Esophagus muscularis mucosa (tissue), 4 donors: ENCODE data around the gene RAD9A. TPM values are rescaled to one million over a fixed set of nuclear protein-coding genes. Genes with fewer than 3 reads are reported as not detected.

Experiments
- DNase-seq: peaks from one replicate; pipeline ENCODE4 v3.0.0-alpha.2; 2017; ENCODE audit errors: extremely low spot score
- H3K27ac ChIP-seq, 4 donors: fragments of 200-600 bp; sonication (generic); replicated peaks in 1 of 4; 1 replicate in 3 of 4; 2 replicates in 1 of 4; pipeline ENCODE4 v1.5.1; 2016 to 2019; ENCODE audit warnings: mild to moderate bottlenecking in 1 of 4
- H3K27me3 ChIP-seq, 4 donors: fragments of 200-600 bp; sonication (generic); one replicate each; pipeline versions ENCODE4 v1.5.1 to v1.6.0; 2016 to 2019
- H3K36me3 ChIP-seq, 4 donors: fragments of 200-600 bp; sonication (generic); one replicate each; pipeline ENCODE4 v1.5.1; 2016 to 2019
- H3K4me1 ChIP-seq, 4 donors: fragments of 200-600 bp; sonication (generic); one replicate each; pipeline ENCODE4 v1.5.1; 2016 to 2019
- H3K4me3 ChIP-seq, 4 donors: fragments of 200-600 bp; sonication (generic); 1 replicate in 2 of 4; 2 replicates in 2 of 4; pipeline ENCODE4 v1.5.1; 2016 to 2019; ENCODE audit warnings: mild to moderate bottlenecking in 4 of 4, moderate library complexity in 1 of 4
- H3K9me3 ChIP-seq, 4 donors: fragments of 200-600 bp; sonication (generic); 1 replicate in 3 of 4; 2 replicates in 1 of 4; pipeline ENCODE4 v1.5.1; 2016 to 2019
- CTCF ChIP-seq, 3 experiments: fragments of 200-600 bp in 2 of 3; fragments of 450-650 bp in 1 of 3; sonication (generic) in 2 of 3; IDR thresholded peaks; one replicate each; pipeline ENCODE4 v1.5.1; 2017 to 2019; ENCODE audit warnings: antibody characterized with exemption in 3 of 3, mild to moderate bottlenecking in 2 of 3, moderate library complexity in 1 of 3
- EP300 ChIP-seq: sonication (generic); formaldehyde crosslinking; IDR thresholded peaks from one replicate; pipeline ENCODE4 v1.6.1; 2017; ENCODE audit warnings: antibody characterized with exemption
- POLR2A ChIP-seq: fragments of 450-650 bp; IDR thresholded peaks from one replicate; pipeline ENCODE4 v1.6.1; 2017; ENCODE audit warnings: antibody characterized with exemption, moderate library complexity, mild to moderate bottlenecking, low read depth
- POLR2AphosphoS5 ChIP-seq, 2 donors: sonication (generic); formaldehyde crosslinking; IDR thresholded peaks; one replicate each; pipeline ENCODE4 v1.6.1; 2017; ENCODE audit warnings: antibody characterized with exemption in 2 of 2
- WGBS: methylation state at CpG from one replicate; pipeline ENCODE4 v1.1.5; 2018; 5-methylcytosine and 5-hydroxymethylcytosine counted together
- intact Hi-C: fragments of 100-400 bp; cut with DNase I; formaldehyde crosslinking; loops from one replicate; pipeline ENCODE4 v1.15.1; 2023
- total RNA-seq, 4 donors: library from RNA; depleted of rRNA; stranded (reverse); fragments of >200 nt; gene quantifications; one replicate each; pipeline versions ENCODE4 v1.1.0 to v1.2.1, GENCODE V29; 2016

The RAD9A gene
- total RNA-seq, 4 donors from 2014 or later = 10.7 to 16.7 (median 12.7) TPM

- H3K36me3 ChIP-seq = no peaks in the 10 kb centered on the region
- intact Hi-C loops = no loop called here
- TF ChIP-seq POLR2A = no peak
- TF ChIP-seq CTCF (IDR thresholded peaks at IDR 0.05) = no peak
- TF ChIP-seq POLR2AphosphoS5 (IDR thresholded peaks at IDR 0.05) = no peak
- no peak for TF ChIP-seq EP300
- peaks cover 22 to 45% (median 30%) of the 10 kb centered on the region in 4 donors for H3K4me1 ChIP-seq
- DNase-seq = no peak
- no peaks in the 10 kb centered on the region for H3K27me3 ChIP-seq
- H3K9me3 ChIP-seq = no peaks in the 10 kb centered on the region
- H3K4me3 ChIP-seq = no peak overlapping the region
- 77% methylated on average over 5 of the region's 6 CpGs for WGBS
- H3K27ac ChIP-seq = no peak overlapping the region
These were observed 14.6 kb upstream of the RAD9A start for GRCh38 chr11:67376873-67377808.

GRCh38 chr11:67378544-67378943 is 13.2 kb upstream of the RAD9A start:
- TF ChIP-seq EP300 = no peak
- no peak for TF ChIP-seq POLR2A
- no peak for TF ChIP-seq POLR2AphosphoS5 (IDR thresholded peaks at IDR 0.05)
- peaks cover 23 to 46% (median 28%) of the 10 kb centered on the region in 4 donors for H3K4me1 ChIP-seq
- WGBS = 81% methylated on average over 4 of the region's 4 CpGs

GRCh38 chr11:67379061-67380058 is 12.4 kb upstream of the RAD9A start:
- DNase-seq = no peak
- Histone ChIP-seq H3K9me3 (no peaks in the 10 kb centered on the region), H3K27me3 (no peaks in the 10 kb centered on the region), H3K4me3 (no peak overlapping the region), H3K27ac (no peak overlapping the region), H3K36me3 (no peaks in the 10 kb centered on the region), H3K4me1 (peaks cover 17 to 39% (median 21%) of the 10 kb centered on the region in 4 donors)
- no peak for TF ChIP-seq EP300
- no peak for TF ChIP-seq CTCF (IDR thresholded peaks at IDR 0.05)
- TF ChIP-seq POLR2A = no peak
- no peak for TF ChIP-seq POLR2AphosphoS5 (IDR thresholded peaks at IDR 0.05)
- intact Hi-C loops = loop anchor here (5.0 kb wide), 2 partner anchors 32 to 117 kb away; no protein-coding TSS in a partner anchor
- WGBS = 81% methylated on average over 14 of the region's 23 CpGs

More at GRCh38 chr11:67378544-67378943, 13.2 kb upstream of the RAD9A start:
- Histone ChIP-seq H3K4me3 (no peak overlapping the region), H3K9me3 (no peaks in the 10 kb centered on the region), H3K27me3 (no peaks in the 10 kb centered on the region), H3K27ac (no peak overlapping the region), H3K36me3 (no peaks in the 10 kb centered on the region)
- intact Hi-C loops = no loop called here
- no peak for DNase-seq

GRCh38 chr11:67381244-67381972 is 10.4 kb upstream of the RAD9A start:
- no peaks in the 10 kb centered on the region for H3K36me3 ChIP-seq
- WGBS = 86% methylated on average over 11 of the region's 13 CpGs
- H3K4me1 ChIP-seq = peaks cover 3 to 35% (median 17%) of the 10 kb centered on the region in 4 donors
- no peak for DNase-seq
- TF ChIP-seq EP300 = no peak
- TF ChIP-seq CTCF (IDR thresholded peaks at IDR 0.05) = no peak
- TF ChIP-seq POLR2A = no peak
- TF ChIP-seq POLR2AphosphoS5 (IDR thresholded peaks at IDR 0.05) = no peak
- peak overlapping the region in 1 of 4 donors; percentile 6 for H3K27ac ChIP-seq
- no peak overlapping the region for H3K4me3 ChIP-seq
- intact Hi-C loops = loop anchor here (5.0 kb wide), 2 partner anchors 34 to 119 kb away; no protein-coding TSS in a partner anchor
- no peaks in the 10 kb centered on the region for H3K9me3 ChIP-seq
- no peaks in the 10 kb centered on the region for H3K27me3 ChIP-seq
